GM12864 (cell line): ENCODE data around the gene SIRPA.

ENCODE experiments used
- DNase-seq: peaks from one replicate; pipeline ENCODE4 v3.0.0-alpha.2; 2011; ENCODE audit warnings: low read depth
- H3K4me3 ChIP-seq: 2 replicates; pipeline ENCODE4 v1.5.1; 2011; ENCODE audit warnings: mild to moderate bottlenecking, low read depth, low read length, control low read depth
- TF ChIP-seq, protein P1 (sequence below): IDR thresholded peaks from 2 replicates; pipeline ENCODE4 v1.5.1; 2011; ENCODE audit warnings: low read depth, mild to moderate bottlenecking, moderate library complexity, low read length, control low read depth, inconsistent platforms; ENCODE audit errors: missing control alignments

The SIRPA gene

DNA sequence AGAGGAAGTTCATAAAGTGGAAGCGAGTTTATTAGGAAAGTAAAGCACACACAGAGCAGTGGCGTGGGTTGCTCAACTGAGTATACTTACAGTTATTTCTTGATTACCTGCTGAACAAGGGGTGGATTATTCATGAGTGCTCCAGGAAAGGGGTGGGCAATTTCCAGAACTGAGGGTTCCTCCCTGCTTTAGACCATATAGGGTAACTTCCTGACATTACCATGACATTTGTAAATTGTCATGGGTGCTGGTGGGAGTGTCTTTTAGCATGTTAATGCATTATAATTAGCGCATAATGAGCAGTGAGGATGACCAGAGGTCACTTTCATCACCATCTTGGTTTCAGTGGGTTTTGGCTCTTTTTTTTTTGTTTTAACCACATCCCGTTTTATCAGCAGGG lies 68.9 kb downstream of the SIRPA start:
- no peak for DNase-seq
- TF ChIP-seq, protein P1, sequence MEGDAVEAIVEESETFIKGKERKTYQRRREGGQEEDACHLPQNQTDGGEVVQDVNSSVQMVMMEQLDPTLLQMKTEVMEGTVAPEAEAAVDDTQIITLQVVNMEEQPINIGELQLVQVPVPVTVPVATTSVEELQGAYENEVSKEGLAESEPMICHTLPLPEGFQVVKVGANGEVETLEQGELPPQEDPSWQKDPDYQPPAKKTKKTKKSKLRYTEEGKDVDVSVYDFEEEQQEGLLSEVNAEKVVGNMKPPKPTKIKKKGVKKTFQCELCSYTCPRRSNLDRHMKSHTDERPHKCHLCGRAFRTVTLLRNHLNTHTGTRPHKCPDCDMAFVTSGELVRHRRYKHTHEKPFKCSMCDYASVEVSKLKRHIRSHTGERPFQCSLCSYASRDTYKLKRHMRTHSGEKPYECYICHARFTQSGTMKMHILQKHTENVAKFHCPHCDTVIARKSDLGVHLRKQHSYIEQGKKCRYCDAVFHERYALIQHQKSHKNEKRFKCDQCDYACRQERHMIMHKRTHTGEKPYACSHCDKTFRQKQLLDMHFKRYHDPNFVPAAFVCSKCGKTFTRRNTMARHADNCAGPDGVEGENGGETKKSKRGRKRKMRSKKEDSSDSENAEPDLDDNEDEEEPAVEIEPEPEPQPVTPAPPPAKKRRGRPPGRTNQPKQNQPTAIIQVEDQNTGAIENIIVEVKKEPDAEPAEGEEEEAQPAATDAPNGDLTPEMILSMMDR, result no peak
- H3K4me3 ChIP-seq, result no peak overlapping the region

- H3K4me3 ChIP-seq, result no peak overlapping the region
- no peak for DNase-seq
Observed at GRCh38 chr20:1964659-1965405, 69.6 kb downstream of the SIRPA start.

GRCh38 chr20:1965520-1966351 lies 70.5 kb downstream of the SIRPA start:
- no peak overlapping the region; the same call in 1 of the 2 replicates for H3K4me3 ChIP-seq
- peak; percentile 21 for DNase-seq
- TF ChIP-seq, protein P1, result peak; percentile 90

More at GRCh38 chr20:1964659-1965405, 69.6 kb downstream of the SIRPA start:
- TF ChIP-seq, protein P1, result peak; percentile 32

GRCh38 chr20:1968964-1969363 lies 73.8 kb downstream of the SIRPA start:
- TF ChIP-seq, protein P1, result no peak
- no peak for DNase-seq
- no peak overlapping the region for H3K4me3 ChIP-seq

GRCh38 chr20:1971893-1972586 lies 76.8 kb downstream of the SIRPA start:
- DNase-seq, result no peak
- TF ChIP-seq, protein P1, result no peak
- H3K4me3 ChIP-seq, result no peak overlapping the region

GRCh38 chr20:1973601-1974440 lies 78.6 kb downstream of the SIRPA start:
- no peak overlapping the region for H3K4me3 ChIP-seq
- TF ChIP-seq, protein P1, result no peak
- no peak for DNase-seq
